GM19025 (cell line): ENCODE results near the gene ATP5PO.

Experiments
- ATAC-seq: cut with Tn5 transposase; IDR thresholded peaks from one replicate; pipeline ENCODE4 v1.9.1; 2021; ENCODE audit warnings: mild to moderate bottlenecking, low read depth, moderate library complexity; ENCODE audit not compliant: unreplicated experiment

Gene ATP5PO

DNA sequence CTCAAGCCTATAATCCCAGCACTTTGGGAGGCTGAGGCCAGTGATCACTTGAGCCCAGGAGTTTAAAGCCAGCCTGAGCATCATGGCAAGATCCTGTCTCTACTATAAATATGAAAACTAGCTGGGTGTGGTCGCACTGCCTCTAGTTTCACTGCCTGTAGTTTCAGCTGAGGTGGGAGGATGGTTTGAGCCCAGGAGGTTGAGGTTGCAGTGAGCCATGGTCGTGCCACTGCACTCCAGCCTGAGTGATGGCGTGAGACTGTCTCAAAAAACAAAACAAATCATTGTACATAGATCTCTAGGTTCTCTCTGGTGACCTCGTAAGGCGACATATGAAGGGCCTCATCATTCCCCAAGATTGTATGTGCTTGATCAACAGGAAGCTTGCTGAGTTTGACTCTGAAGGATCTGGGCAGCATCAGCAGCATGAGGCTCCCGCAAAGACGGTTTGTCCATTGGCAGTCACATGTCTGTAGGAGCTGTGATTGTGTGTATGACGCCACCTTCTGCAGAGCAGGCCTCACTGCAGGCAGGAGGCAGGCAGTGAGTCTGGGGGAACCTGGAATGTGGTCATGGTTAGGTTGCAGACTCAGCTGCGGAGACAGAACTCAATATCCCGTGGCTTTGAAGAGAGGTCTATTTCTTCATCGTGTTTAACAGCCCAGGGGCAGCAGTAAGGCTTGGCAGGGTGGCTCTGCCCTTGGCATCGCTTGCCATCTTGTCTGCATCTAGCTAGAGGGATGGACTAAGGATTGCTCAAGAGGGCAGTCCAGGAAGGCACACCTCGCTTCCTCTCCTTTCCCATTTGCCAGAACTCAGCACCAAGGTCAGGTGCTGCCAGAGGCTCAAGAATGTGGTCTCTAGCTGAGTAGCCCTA, 14.0 kb downstream of the ATP5PO start:
- ATAC-seq: no peak

DNA sequence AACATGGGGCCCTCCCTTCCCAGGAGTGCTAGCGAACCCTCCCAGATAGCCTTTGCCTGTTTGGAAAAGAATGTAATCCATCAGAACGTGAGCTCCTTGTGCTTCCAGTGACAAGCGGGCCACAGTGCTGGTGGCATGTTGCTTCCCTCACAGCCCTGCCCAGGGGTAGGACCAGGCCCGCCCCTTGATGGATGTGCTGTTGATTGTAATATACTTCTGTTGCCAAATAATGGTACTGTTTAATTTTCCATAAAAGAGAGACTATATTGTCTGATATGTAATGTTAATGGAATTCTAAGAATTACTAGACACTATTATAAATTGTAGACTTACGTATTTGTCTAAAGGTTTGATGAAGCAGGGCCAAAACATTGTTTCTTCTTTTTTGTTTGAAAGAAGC, 16.4 kb downstream of the ATP5PO start:
- no peak for ATAC-seq

DNA sequence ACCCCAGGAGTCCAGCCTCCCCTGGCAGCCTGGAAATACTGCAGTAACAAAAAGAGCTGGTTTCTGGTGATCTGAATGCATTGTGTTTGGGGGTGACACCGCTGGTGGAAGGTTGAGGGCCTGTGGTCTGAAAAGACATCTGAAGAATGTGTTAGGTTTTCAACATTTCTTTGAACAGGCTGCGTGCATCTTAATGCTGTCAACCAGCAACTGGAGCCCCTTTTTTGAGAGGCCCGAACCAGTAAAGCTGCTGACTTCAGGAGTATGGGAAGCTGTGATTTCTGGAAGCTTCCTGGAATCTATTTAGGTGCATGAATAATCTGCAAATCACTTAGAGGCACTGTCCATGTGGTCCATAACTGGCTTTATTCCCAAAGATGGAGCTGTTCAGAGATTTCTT, 17.0 kb downstream of the ATP5PO start:
- ATAC-seq: no peak

DNA sequence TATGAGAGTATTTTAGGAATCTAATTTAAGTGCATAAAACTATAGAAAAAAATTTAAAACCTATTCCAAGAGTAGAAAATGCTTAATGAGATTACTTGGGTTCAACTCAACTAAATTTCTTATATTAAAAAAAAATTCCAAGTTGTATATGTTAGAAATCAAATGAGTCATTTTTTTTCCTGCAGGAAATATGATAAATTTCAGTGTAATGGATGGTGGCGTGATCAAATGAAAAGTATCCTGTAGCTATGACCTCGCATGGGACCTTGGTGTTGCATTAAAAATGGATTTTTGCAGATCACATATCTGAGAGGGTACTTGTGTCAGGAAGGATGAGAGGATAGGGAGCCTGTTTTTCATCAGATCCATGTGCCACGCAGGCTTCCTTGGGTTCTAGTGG, 17.9 kb downstream of the ATP5PO start:
- no peak for ATAC-seq

DNA sequence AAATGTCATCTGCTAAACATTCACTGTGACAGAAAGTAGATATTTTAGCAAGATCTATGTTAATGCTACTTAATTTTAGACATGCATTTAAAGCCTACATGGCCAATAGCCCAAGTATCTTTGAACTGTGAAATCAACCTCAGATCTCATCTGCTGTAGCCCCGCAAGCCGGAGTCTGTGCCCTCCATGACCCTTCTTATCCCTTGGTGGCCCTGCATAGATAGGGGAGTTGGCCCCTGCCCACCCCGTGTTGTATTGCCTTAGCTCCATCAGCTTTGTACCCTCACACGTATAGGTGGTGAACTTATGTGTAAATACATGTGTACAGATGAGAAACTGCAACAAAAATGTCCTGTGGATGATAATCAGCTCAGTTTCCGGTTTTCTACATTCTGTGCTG, 18.5 kb downstream of the ATP5PO start:
- ATAC-seq: no peak

DNA sequence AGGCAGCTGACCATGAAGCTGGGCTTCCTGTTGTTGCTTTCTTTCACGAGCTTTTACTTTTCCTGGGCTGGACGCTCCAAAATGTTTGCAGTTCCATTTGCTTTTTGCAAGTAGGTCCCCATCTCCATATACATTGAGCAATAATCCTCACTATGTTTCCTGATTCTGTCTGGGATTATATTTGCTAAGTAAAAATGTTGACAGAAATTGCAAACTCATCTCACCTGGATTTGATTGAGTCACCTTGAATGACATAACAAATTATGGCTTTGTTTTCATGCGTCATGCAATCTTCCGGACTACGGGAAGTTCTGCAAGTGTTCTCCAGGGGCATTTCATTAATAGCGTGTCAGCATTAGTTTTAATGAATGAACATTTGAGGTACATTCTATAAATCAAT, 18.9 kb downstream of the ATP5PO start:
- ATAC-seq: no peak

DNA sequence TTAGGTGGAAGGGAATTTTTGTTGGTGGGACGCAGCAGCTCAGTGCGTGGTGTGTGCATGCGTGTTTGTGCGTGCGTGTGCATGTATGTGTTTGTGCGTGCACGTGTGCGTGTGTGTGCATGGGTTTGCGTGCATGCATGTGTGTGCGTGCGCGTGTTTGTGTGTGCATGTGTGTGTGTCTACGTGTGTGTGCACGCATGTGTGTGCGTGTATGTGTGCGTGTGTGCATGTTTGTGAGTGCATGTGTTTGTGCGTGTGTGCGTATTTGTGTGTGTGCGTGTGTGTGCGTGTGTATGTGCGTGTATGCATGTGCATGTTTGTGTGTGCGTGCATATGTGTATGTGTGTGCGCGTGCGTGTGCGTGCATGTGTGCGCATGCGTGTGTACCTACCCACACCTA, 20.2 kb downstream of the ATP5PO start:
- ATAC-seq: no peak

DNA sequence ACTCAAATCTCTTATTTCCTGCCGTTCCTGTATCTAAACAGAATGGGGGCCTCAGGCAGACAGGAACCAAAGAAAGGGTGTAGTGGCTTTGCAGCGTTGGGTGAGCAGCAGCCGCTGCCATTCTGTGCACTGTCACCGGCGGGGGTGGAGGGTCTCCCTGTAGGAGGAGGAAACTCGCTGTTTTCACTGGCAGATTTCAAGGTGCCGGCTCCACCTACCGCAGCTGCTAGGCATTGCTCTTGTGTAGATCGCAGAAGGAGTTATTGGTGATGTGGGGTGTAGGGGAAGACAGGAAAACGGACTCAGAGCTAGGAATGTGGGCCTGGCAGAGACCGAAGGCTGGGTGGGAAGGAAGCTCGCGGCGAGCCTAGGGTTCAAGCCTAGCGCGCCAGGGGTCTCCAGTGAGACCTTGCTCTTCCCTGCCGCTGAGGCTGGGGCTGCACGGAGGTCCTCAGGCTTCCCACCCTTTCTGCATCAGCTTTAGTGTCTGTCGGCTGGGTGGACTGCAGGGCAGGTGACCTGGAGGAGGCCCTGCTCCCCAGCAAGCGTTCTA, 20.8 kb downstream of the ATP5PO start:
- ATAC-seq: no peak

DNA sequence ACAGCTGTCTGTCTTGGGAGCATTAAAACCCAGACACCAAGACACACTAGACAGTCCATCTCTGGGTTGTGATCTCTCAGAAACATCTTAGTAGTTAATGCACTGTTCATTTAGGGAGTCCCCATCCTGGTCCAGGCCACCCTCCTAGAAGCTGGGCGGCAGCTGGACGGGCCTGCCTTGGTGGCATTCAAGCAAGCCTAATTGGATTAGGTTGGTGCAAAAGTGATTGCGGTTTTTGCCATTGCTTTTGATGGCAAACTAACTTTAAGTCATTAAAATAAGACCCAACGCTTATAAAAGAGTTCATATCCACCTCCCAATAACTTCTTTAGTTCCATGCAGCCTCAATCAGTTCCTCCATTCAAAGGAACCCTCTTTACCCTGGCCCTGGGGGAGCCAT, 21.7 kb downstream of the ATP5PO start:
- ATAC-seq: no peak

DNA sequence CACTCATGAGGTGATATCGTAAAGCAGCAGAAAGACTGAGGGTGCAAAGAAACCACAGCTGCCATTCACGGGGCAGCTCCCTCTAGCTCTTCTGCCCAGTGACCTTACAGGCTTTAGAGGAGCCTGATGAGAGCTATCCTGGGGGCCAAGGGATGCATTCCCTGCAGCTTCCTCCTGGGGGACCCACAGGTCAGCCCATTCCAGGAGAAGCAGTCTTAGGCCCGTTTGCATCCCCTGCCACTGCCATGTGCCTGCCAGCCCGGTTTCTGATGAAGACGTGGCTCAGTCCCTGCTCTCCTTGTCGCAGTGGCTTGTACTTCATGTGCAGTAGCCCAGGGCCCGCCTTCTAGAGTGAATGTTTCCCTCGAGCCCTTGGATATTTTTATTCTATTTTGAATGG, 22.8 kb downstream of the ATP5PO start:
- no peak for ATAC-seq

DNA sequence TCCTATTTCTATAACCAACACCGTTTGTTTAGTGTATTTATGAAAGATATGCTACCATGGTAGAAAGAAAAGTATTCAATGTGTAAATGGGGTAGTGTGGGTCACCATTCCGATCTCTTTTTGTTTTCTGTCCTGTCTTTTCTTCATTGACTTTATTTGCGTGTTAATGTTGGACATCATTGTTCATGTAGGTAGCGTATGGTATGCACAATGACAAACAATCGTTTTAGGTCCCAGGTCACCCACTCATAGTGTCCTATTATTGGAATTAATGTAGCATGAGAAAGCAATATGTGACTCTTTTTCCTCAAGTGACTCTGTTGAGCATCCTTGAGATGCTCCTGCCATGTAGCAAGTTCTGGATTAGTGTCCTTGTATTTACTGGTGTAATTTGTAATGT, 25.4 kb downstream of the ATP5PO start:
- no peak for ATAC-seq

DNA sequence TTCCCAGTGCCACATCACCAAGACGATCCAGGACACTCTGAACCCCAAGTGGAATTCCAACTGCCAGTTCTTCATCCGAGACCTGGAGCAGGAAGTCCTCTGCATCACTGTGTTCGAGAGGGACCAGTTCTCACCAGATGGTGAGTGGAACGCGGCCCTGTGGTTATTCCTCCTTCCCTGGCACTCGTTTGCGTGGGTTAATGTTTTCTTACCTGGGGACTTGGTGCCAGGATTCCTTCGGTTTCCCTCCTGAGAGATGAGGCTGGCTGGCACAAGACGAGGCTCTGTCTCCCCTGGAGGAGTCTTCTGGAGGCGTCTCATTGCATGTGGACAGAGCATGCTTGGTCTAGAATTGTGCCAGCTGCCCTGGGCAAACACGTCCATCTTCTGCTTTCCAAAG, 29.3 kb downstream of the ATP5PO start:
- no peak for ATAC-seq

DNA sequence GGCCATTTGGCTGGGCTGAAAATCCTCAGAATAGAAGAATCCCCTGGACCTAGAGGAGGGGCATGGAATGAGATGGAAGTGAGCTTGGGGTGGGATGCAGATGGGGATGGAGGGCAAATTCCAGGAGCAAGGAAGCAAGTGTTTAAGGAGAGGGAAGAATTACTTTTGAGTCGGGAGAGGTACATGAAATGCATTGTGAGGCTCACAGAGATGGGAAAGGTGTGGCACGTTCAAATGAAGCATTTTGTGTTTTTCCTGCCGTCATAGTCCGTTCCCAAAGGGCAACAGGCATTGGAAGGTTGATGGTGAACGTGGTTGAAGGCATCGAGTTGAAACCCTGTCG, 30.5 kb downstream of the ATP5PO start:
- ATAC-seq: no peak

DNA sequence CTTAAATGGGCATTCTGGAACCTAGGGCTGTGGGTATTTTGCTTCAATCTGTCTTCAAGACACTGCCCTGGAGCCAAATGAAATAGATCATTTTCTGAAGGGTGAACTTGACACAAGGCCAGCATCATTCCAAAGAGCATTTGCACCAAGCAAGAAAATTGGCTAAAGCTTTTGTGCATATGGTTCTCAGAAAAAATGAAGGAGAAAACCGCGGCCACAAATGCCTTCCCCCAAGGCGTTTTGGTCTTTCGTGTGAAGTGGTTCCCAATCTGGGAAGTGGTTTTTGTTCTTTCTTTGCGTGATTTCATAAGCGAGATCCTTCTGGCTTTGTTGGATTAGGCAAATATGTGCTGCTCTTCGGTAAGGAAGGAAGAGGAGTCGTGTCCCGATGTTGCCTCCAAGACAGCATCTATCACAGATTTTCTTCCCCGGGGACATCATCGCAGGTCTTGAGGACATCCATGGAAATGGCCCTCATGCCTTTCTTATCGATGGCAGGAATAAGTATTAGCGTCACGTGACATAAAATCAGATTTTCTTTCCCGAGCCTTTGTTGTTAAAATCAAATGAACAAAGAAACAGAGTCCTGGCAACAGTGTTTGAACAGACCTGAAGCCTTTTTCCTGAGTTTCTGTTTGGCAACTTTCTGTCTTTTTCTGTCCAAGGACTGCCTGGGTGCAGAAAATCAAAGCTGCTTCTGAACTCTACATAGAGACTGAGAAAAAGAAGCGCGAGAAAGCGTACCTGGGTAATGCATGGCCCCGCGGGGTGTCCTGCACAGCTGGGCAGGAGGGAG, 31.0 kb downstream of the ATP5PO start:
- no peak for ATAC-seq

DNA sequence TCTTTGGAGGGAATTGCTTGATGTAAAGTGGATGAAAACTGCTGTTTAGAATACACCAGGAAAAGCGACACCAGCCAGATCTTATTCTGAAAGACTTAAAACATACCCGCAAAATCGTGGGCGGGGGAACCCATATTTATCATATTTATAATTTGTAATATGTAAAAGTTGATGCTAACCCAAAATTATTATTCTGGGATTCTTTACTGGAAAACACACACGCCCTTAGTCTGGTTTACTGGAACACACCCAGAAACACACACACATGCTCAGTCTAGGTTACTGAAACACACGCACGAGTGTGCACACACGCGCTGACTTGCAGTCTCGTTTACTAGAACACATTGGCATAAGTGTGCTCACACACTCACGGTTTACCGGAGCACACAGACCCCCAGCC, 32.5 kb downstream of the ATP5PO start:
- no peak for ATAC-seq

DNA sequence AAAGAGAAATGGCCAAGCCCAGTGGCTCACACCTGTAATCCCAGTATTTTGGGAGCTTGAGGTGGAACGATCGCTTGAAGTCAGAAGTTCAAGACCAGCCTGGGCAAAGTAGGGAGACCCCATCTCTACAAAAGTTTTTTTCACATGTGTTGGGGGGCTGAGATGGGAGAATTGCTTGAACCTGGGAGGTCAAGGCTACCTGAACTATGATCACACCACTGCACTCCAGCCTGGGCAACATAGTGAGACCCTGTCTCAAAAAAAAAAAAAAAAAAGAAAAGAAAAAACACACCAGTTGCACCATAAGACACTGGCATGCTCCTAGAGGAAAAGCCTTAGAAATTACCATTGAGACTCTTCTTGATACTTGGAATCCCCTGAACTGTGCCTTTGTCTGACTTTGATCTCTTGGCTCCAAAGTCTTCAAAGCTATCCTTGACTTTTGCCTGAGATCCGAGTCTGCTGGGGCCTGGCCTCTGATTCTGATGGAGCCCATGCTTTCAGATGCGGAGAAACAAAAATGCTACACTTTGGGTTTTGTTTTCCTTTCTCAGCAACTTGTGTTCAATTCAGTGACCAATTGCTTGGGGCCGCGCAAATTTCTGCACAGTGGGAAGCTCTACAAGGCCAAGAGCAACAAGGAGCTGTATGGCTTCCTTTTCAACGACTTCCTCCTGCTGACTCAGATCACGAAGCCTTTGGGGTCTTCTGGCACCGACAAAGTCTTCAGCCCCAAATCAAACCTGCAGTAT, 33.7 kb downstream of the ATP5PO start:
- no peak for ATAC-seq

DNA sequence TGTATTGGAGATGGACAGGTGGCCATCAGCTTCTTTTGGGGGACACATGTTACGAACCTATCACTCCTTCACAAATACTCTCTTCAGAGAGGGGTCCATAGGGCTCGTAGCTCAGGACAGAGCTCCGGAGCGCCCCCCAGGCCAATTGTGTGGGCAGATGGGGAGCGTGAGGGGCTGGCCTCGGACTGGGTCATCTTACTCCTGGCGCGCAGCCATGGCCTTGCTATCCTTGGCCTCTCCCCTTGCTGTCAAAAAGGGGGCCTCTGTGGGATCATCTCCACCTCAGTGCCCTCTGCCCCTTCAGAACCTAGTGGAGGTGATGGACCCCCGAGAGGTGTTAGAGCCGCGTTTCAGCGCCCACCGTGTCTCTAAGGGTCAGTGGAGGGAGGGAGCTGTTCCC, 35.0 kb downstream of the ATP5PO start:
- ATAC-seq: no peak

DNA sequence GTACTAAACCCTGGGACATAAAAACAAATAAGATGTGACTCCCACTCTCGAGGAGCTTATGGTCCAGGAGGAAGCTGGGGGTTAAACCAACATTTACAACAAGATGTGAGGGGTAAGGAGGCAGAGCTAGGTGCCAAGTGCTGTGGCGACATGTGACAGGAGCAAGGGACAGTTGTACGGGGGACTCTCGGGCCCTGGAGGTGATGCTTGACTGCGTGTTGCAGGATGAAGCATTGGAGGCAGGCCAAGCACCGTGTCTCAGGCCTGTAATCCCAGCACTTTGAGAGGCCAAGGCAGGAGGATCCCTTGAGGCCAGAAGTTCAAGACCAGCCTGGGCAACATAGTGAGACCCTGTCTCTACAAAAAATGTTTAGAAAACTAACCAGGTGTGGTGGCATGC, 36.8 kb downstream of the ATP5PO start:
- no peak for ATAC-seq

DNA sequence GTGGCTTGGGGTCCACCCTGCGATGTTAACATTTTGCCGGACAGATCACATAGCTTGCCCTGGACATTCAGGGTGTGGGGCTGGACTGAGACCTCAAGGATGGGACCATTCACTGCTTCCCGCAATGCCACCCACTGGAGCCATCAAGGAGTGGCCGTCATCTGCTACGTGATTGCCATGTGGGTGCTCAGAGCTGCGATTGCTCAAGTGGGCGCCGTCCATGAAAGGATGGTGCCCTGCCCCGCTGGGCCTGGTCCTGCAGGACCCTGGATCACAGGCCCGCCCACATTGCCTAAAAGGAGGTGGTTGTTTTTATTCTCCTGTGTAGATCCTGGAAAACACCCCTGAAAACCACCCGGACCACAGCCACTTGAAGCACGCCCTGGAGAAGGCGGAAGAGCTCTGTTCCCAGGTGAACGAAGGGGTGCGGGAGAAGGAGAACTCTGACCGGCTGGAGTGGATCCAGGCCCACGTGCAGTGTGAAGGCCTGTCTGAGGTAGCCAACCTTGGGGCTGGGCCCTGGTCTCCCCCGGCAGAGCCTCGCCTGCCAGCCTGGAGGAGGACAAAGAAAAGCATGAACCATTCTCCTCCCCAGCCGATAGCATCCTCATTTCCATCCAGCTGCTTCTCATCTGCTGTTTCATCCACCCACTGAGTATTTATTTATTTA, 40.4 kb downstream of the ATP5PO start:
- ATAC-seq: no peak

DNA sequence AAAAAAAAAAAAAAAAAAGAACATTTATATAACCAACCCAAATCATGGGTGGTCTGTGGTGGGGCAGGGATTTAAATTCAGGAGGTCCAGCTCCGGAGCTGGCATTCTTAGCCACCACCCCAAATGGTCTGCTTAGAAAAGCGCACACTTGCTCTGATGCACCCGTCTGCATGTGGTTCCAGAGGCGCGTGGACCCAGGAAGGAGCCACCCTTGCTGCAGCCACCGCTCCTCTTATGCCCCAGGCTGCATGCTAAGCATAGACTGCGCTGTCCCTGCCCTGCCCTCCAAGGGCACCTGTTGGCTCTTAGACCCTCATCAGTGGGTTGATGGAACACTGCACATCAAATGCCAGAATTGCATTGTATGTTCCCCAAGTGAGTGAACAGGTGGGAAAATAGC, 41.4 kb downstream of the ATP5PO start:
- ATAC-seq: no peak
